HCT116 (cell line): ENCODE measurements around the gene AHRR. TPM values are rescaled to one million over a fixed set of nuclear protein-coding genes. Genes with fewer than 3 reads are reported as not detected.

Experiments used
- ATAC-seq: fragments of 200-7000 bp; cut with Tn5 transposase; 2 replicates; pipeline ENCODE4 v1.9.1; 2020; ENCODE audit warnings: mild to moderate bottlenecking, moderate library complexity
- BruUV-seq: library from RNA; stranded (reverse); fragments of 400-500 nt; replicated peaks from 2 replicates; lab custom pipeline; 2021; lab: Mats Ljungman, UMichigan
- CTCF ChIA-PET: fragments of 300-600 bp; sonication (Branson Sonifier 250); formaldehyde crosslinking; loops from one replicate; lab custom pipeline; 2021; ENCODE audit warnings: antibody characterized with exemption; lab: Charles Lee
- POLR2A ChIA-PET: fragments of 300-600, 350-600 bp; sonication (Branson Sonifier 250); formaldehyde crosslinking; loops from one replicate; lab custom pipeline; 2021; ENCODE audit warnings: antibody characterized with exemption; lab: Charles Lee
- RAD21 ChIA-PET, 2 experiments: fragments of 300-600 bp; sonication (Branson Sonifier 250); formaldehyde crosslinking; loops; one replicate each; lab custom pipeline; 2023; ENCODE audit warnings: low total read pairs in 2 of 2; ENCODE audit not compliant: uncharacterized antibody in 2 of 2, unreplicated experiment in 2 of 2, low non-redundant PET in 1 of 2; lab: Charles Lee
- DNase-seq: peaks from one replicate; pipeline ENCODE4 v3.0.0-alpha.2; 2010; ENCODE audit warnings: low read depth, low spot score
- H2AFZ ChIP-seq: fragments of 200-600 bp; shearing (Covaris generic), sonication (generic); 2 replicates; pipeline ENCODE4 v1.6.1; 2017; ENCODE audit warnings: low read depth, mixed run types, mixed read lengths, antibody characterized with exemption, low read length; ENCODE audit not compliant: poor library complexity, severe bottlenecking
- H3K27ac ChIP-seq: 2 replicates; pipeline ENCODE4 v1.5.1; 2012; ENCODE audit warnings: low read depth, low read length
- H3K27me3 ChIP-seq: fragments of 200-600 bp; sonication (generic); 2 replicates; pipeline ENCODE4 v1.6.1; 2016; ENCODE audit warnings: mixed run types, low read length, mixed read lengths; ENCODE audit not compliant: insufficient read depth
- H3K36me3 ChIP-seq, 2 experiments: fragments of 200-500 bp in 1 of 2; fragments of 200-600 bp in 1 of 2; sonication (Bioruptor generic) in 1 of 2; sonication (generic) in 1 of 2; 2 replicates each; pipeline versions ENCODE4 v1.5.1 to v1.6.1; 2014 to 2016; ENCODE audit warnings: low read length in 2 of 2, inconsistent platforms in 1 of 2, mixed read lengths in 1 of 2, mixed run types in 1 of 2; ENCODE audit not compliant: insufficient read depth in 2 of 2, control insufficient read depth in 1 of 2
- H3K4me1 ChIP-seq, 2 experiments: fragments of 200-600 bp in 1 of 2; sonication (generic) in 1 of 2; 2 replicates each; pipeline versions ENCODE4 v1.5.1 to v1.6.1; 2012 to 2017; ENCODE audit warnings: low read length in 2 of 2, inconsistent platforms in 1 of 2, mild to moderate bottlenecking in 1 of 2, mixed read lengths in 1 of 2, mixed run types in 1 of 2, moderate library complexity in 1 of 2; ENCODE audit not compliant: insufficient read depth in 2 of 2, control insufficient read depth in 1 of 2
- H3K4me2 ChIP-seq: fragments of 200-600 bp; sonication (generic); 2 replicates; pipeline ENCODE4 v1.6.1; 2017; ENCODE audit warnings: mixed run types, low read length, mixed read lengths
- H3K4me3 ChIP-seq, 2 experiments: fragments of 200-600 bp in 1 of 2; sonication (generic) in 1 of 2; replicated peaks in 1 of 2; 2 replicates each; pipeline ENCODE4 v1.5.1; 2011 to 2016; ENCODE audit warnings: low read length in 2 of 2, control low read depth in 1 of 2, low read depth in 1 of 2, mild to moderate bottlenecking in 1 of 2, mixed read lengths in 1 of 2, mixed run types in 1 of 2
- H3K79me2 ChIP-seq: fragments of 200-600 bp; sonication (generic); 2 replicates; pipeline ENCODE4 v1.6.1; 2017; ENCODE audit warnings: mild to moderate bottlenecking, mixed run types, low read length, moderate library complexity, mixed read lengths; ENCODE audit not compliant: insufficient read depth
- H3K9ac ChIP-seq: fragments of 200-600 bp; sonication (generic); 2 replicates; pipeline ENCODE4 v1.6.1; 2016; ENCODE audit warnings: low read length, mixed read lengths
- H3K9me2 ChIP-seq: fragments of 200-600 bp; sonication (generic), shearing (Covaris generic); 2 replicates; pipeline ENCODE4 v1.6.1; 2017; ENCODE audit warnings: mixed run types, mild to moderate bottlenecking, moderate library complexity; ENCODE audit not compliant: insufficient read depth
- H3K9me3 ChIP-seq, 2 experiments: fragments of 200-500 bp in 1 of 2; fragments of 200-600 bp in 1 of 2; sonication (Bioruptor generic) in 1 of 2; sonication (generic) in 1 of 2; 2 replicates each; pipeline ENCODE4 v1.6.1; 2014 to 2017; ENCODE audit warnings: low read length in 2 of 2, mixed read lengths in 2 of 2, inconsistent platforms in 1 of 2, low read depth in 1 of 2, mild to moderate bottlenecking in 1 of 2, mixed run types in 1 of 2, moderate library complexity in 1 of 2; ENCODE audit not compliant: control insufficient read depth in 1 of 2, insufficient read depth in 1 of 2
- H4K20me1 ChIP-seq: fragments of 200-600 bp; sonication (generic), shearing (Covaris generic); 2 replicates; pipeline ENCODE4 v1.6.1; 2017; ENCODE audit warnings: mixed run types, mild to moderate bottlenecking, moderate library complexity; ENCODE audit not compliant: insufficient read depth
- CEBPB ChIP-seq: IDR thresholded peaks from 2 replicates; pipeline ENCODE4 v1.6.1; 2012; ENCODE audit warnings: low read depth
- EZH2 ChIP-seq: fragments of 200-600 bp; sonication (generic); IDR thresholded peaks from 2 replicates; pipeline ENCODE4 v1.6.1; 2017; ENCODE audit warnings: antibody characterized with exemption, mixed run types
- FOSL1 ChIP-seq: IDR thresholded peaks from 2 replicates; pipeline ENCODE4 v1.6.1; 2012; ENCODE audit warnings: low read depth
- POLR2AphosphoS5 ChIP-seq: IDR thresholded peaks from 2 replicates; pipeline ENCODE4 v1.6.1; 2011; ENCODE audit warnings: mild to moderate bottlenecking, low read depth, low read length, moderate library complexity
- RAD21 ChIP-seq: IDR thresholded peaks from 2 replicates; pipeline ENCODE4 v1.6.1; 2012; ENCODE audit warnings: low read depth, mild to moderate bottlenecking
- SIN3A ChIP-seq: IDR thresholded peaks from 2 replicates; pipeline ENCODE4 v1.6.1; 2012; ENCODE audit warnings: low read depth
- SP1 ChIP-seq: IDR thresholded peaks from 2 replicates; pipeline ENCODE4 v1.6.1; 2012; ENCODE audit warnings: low read depth
- YY1 ChIP-seq: IDR thresholded peaks from 2 replicates; pipeline ENCODE4 v1.6.1; 2011; ENCODE audit warnings: low read length, low read depth, moderate library complexity, mild to moderate bottlenecking; ENCODE audit not compliant: insufficient replicate concordance; ENCODE audit errors: extremely low read depth
- ZBTB33 ChIP-seq: IDR thresholded peaks from 2 replicates; pipeline ENCODE4 v1.6.1; 2011; ENCODE audit warnings: mild to moderate bottlenecking, low read length, moderate library complexity; ENCODE audit not compliant: insufficient replicate concordance; ENCODE audit errors: extremely low read depth
- ZNF274 ChIP-seq: fragments of 200-500 bp; sonication (Bioruptor generic); IDR thresholded peaks from 2 replicates; pipeline ENCODE4 v1.6.1; 2014; ENCODE audit warnings: mild to moderate bottlenecking, low read depth, low read length, inconsistent platforms
- intact Hi-C: fragments of 100-400 bp; cut with micrococcal nuclease; formaldehyde crosslinking; loops from 2 replicates; pipeline ENCODE4 v1.10.0; 2022
- total RNA-seq: library from RNA; stranded (reverse); gene quantifications from one replicate; pipeline ENCODE4 v1.2.1, GENCODE V29; 2021; ENCODE audit not compliant: unreplicated experiment

The AHRR gene
- total RNA-seq, 1 experiment from 2014 or later: 12.7 TPM

DNA sequence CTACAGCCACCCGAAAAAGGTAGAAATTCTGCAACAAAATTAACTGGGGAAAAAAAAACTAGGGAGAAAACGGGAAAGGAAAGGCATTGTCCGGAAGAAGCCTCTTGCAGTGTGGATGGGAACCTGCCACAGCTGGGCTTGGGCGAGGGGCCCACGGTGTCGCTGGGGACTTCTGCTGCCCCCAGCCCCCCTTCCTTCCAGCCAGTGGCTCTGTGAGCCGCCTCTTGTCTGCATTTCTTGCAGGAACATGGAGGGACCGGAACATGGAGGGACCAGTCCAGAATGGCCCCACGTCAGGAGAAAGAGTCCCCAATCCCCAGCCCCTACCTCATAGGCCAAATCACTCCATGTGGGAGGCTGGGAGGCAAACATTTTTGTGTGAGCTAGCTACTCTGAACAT is 84.5 kb downstream of the AHRR start:
- H3K4me1 ChIP-seq: peaks cover 0 to 35% of the 10 kb centered on the region in 2 experiments; a peak in 2 of 4 replicates
- no peaks in the 10 kb centered on the region for H3K36me3 ChIP-seq
- DNase-seq (no peak), ATAC-seq (no peak)
- H4K20me1 ChIP-seq: no peaks in the 10 kb centered on the region
- H3K9ac ChIP-seq: no peak overlapping the region
- H3K9me3 ChIP-seq: no peaks in the 10 kb centered on the region
- TF ChIP-seq POLR2AphosphoS5: no peak
- no peak for TF ChIP-seq FOSL1
- no peak for TF ChIP-seq EZH2
- no peak for TF ChIP-seq SP1
- no peak for TF ChIP-seq RAD21
- no peak for TF ChIP-seq SIN3A
- no peak for TF ChIP-seq YY1
- TF ChIP-seq ZNF274: no peak
- no peak for TF ChIP-seq CEBPB
- no peak for TF ChIP-seq ZBTB33
- no peak overlapping the region for H3K4me2 ChIP-seq
- no peaks in the 10 kb centered on the region for H3K79me2 ChIP-seq
- H2AFZ ChIP-seq: no peak overlapping the region
- H3K4me3 ChIP-seq: no peak overlapping the region
- RAD21 ChIA-PET: no interaction called here
- H3K9me2 ChIP-seq: no peaks in the 10 kb centered on the region
- CTCF ChIA-PET: no interaction called here
- no peaks in the 10 kb centered on the region for H3K27me3 ChIP-seq
- BruUV-seq: no TSS peak
- intact Hi-C loops: no loop called here
- POLR2A ChIA-PET: no interaction called here
- no peak overlapping the region for H3K27ac ChIP-seq
